Measurements from ENCODE around the gene SLBP.

GRCh38 chr4:1745165-1745564, 33.0 kb upstream of the SLBP start:
- no peak for TF ChIP-seq CTCF (IDR thresholded peaks at IDR 0.05)
- TF ChIP-seq POLR2A (IDR thresholded peaks at IDR 0.05), result no peak

Measured in adrenal gland (tissue), 5 donors.